Measurements from ENCODE around the gene APLNR. TPM values are rescaled to one million over a fixed set of nuclear protein-coding genes. Genes with fewer than 3 reads are reported as not detected.

APLNR gene
- total RNA-seq, 3 donors from 2014 or later, result 2.4 to 5.7 (median 2.8) TPM

DNA sequence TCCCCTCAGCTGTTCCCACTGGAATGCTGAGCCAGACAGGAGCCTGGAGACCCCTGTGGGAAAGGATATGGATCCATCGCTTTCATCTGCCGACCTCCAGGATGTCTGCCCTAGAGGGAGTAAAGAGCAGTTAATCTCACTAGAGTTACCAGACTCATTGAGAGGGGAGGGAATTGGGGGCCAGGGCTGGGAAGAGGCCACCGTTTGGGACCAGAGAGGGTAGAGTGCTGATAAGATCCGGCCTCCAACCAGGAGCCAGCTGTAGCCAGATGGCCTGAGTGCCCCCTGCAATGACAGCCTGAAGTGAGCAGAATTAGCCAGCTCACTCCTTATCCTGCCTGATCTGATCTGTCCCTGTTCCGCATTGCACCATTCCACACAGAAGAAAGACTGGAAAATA, 3.7 kb upstream of the APLNR start:
- no peaks in the 10 kb centered on the region for H3K36me3 ChIP-seq (ENCODE audit: low read depth)
- H3K9me3 ChIP-seq, result no peaks in the 10 kb centered on the region
- TF ChIP-seq, protein P1, sequence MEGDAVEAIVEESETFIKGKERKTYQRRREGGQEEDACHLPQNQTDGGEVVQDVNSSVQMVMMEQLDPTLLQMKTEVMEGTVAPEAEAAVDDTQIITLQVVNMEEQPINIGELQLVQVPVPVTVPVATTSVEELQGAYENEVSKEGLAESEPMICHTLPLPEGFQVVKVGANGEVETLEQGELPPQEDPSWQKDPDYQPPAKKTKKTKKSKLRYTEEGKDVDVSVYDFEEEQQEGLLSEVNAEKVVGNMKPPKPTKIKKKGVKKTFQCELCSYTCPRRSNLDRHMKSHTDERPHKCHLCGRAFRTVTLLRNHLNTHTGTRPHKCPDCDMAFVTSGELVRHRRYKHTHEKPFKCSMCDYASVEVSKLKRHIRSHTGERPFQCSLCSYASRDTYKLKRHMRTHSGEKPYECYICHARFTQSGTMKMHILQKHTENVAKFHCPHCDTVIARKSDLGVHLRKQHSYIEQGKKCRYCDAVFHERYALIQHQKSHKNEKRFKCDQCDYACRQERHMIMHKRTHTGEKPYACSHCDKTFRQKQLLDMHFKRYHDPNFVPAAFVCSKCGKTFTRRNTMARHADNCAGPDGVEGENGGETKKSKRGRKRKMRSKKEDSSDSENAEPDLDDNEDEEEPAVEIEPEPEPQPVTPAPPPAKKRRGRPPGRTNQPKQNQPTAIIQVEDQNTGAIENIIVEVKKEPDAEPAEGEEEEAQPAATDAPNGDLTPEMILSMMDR (IDR thresholded peaks at IDR 0.05), result no peak
- ATAC-seq (no peak), DNase-seq (no peak)
- intact Hi-C loops (cut with DNase I, micrococcal nuclease), result loop anchor here in 1 of 2 donors (10.0 kb wide), 1 partner anchor 106 kb away; no protein-coding TSS in a partner anchor
- H3K4me3 ChIP-seq, result no peak overlapping the region
- no peaks in the 10 kb centered on the region for H3K4me1 ChIP-seq (ENCODE audit: low read depth)

DNA sequence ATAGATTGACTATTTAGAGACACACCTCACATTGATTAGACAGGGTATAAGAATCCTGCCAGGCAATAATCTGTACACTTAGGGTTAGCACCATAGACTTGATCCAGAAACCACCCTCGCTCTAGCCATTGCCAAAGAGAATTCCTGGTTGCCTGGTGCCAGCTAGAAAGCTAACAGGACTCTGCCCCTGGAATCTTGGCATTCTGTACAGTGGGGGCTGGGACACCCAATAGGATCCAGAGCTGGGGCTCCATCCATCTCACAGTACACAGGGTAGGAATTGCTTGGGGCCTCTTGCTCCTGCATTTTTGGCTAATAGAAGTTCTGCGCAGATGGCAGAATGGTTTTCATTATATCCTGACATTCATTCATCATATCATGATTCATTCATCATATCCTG, 3.0 kb upstream of the APLNR start:
- Histone ChIP-seq H3K9me3 (no peaks in the 10 kb centered on the region), H3K4me1 (ENCODE audit: low read depth) (no peaks in the 10 kb centered on the region), H3K36me3 (ENCODE audit: low read depth) (no peaks in the 10 kb centered on the region), H3K4me3 (no peak overlapping the region)
- TF ChIP-seq, protein P1 (IDR thresholded peaks at IDR 0.05), result no peak
- DNase-seq, result peak in 1 of 3 donors; percentile 37
- intact Hi-C loops (cut with DNase I, micrococcal nuclease), result loop anchor here in 1 of 2 donors (10.0 kb wide), 1 partner anchor 105 kb away; no protein-coding TSS in a partner anchor
- peak; percentile 21 for ATAC-seq

- TF ChIP-seq, protein P1 (IDR thresholded peaks at IDR 0.05), result no peak
- H3K4me3 ChIP-seq, result no peak overlapping the region
- H3K36me3 ChIP-seq (ENCODE audit: low read depth), result no peaks in the 10 kb centered on the region
- no peaks in the 10 kb centered on the region for H3K4me1 ChIP-seq (ENCODE audit: low read depth)
- no peak for DNase-seq
- intact Hi-C loops (cut with DNase I, micrococcal nuclease), result no loop called here
- no peak for ATAC-seq
- no peaks in the 10 kb centered on the region for H3K9me3 ChIP-seq
Measured at GRCh38 chr11:57239348-57239747, 2.3 kb upstream of the APLNR start.

- intact Hi-C loops (cut with DNase I, micrococcal nuclease), result no loop called here
- no peaks in the 10 kb centered on the region for H3K4me1 ChIP-seq (ENCODE audit: low read depth)
- no peaks in the 10 kb centered on the region for H3K9me3 ChIP-seq
- ATAC-seq (no peak), DNase-seq (no peak)
- no peak overlapping the region for H3K4me3 ChIP-seq
- TF ChIP-seq, protein P1 (IDR thresholded peaks at IDR 0.05), result no peak
- no peaks in the 10 kb centered on the region for H3K36me3 ChIP-seq (ENCODE audit: low read depth)
Measured at GRCh38 chr11:57235761-57236703, 1.0 kb downstream of the APLNR start.

DNA sequence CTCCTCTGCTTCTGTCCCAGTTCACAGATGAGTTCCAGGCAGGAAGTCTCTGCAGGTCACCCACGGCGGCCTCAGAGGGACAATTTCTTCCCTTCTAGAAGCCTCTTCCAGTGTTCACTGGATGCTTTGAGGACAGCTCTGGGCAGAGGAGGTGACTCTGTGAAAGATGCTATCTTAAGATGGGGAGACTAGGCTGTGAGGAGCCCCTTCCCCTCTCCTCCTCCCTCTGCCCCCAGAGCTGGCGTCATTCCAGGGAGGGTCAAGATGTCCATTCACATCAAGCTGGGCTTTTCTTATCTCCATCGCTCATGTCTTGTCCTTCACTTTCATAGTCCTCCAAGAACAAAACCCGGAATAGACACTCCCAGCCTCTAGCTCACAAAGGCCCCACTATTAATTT, 3.3 kb downstream of the APLNR start:
- Histone ChIP-seq H3K9me3 (no peaks in the 10 kb centered on the region), H3K36me3 (ENCODE audit: low read depth) (no peaks in the 10 kb centered on the region), H3K4me1 (ENCODE audit: low read depth) (no peaks in the 10 kb centered on the region), H3K4me3 (no peak overlapping the region)
- no peak for DNase-seq
- ATAC-seq, result no peak
- intact Hi-C loops (cut with DNase I, micrococcal nuclease), result no loop called here
- TF ChIP-seq, protein P1 (IDR thresholded peaks at IDR 0.05), result no peak

Measured in mucosa of descending colon (tissue), 3 donors.